ENCODE data around the gene PDE11A.

The PDE11A gene

DNA sequence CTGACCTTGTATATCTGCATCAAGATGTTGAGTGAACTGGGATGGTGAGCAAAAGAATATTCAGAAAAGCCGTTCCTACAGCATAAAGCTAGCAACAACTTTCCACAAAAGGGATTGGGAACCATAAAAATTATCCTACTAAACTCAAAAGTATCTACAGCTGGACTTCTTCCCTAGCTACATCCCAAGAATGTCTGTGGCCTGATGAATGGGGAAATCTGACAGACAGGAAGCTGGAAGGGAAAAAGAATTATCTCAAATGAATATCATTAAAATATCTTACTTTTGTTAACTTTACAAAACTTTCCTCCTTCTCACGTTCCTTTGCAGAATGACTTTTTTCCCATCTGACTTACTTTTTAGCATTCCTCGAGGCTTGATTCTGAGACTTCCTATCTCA, 150.9 kb downstream of the PDE11A start:
- DNase-seq: no peak

DNA sequence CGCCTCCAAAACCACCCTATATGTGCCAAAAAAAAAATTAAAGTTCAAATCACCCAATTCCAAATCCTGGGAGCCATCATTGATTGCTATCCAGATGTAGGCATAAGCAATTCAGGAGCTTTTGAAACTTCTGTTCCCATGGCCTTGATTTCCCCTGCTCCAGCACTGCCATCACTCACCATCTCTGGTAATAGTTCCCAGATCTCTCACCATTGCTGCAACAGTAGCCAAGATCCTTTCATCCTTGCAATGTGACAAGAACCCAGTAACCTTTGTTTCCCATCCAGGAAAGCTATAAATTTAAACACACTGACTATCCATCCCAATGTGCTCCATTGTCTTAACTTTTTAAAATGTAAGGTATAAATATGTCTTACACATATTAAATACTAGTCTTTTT, 155.4 kb downstream of the PDE11A start:
- no peak for DNase-seq

DNA sequence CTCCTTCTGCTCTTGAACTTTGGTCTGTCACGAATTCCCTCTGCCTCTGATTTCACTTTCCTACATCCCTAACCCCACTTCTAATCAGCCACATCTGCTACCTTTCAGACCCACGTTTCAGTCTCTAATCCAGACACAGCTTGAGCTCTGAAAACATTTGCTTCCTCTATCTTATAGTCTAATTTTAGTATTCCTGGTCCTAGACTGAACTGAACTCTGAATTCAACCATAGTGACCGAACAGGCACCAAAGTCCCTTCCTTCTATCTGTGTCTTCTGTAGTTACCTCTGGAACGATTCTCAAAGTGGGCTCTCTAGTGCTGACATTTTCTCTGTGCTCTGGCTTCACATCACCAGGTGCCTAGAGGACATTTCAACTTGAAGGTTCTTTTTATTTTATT, 156.2 kb downstream of the PDE11A start:
- no peak for DNase-seq

DNA sequence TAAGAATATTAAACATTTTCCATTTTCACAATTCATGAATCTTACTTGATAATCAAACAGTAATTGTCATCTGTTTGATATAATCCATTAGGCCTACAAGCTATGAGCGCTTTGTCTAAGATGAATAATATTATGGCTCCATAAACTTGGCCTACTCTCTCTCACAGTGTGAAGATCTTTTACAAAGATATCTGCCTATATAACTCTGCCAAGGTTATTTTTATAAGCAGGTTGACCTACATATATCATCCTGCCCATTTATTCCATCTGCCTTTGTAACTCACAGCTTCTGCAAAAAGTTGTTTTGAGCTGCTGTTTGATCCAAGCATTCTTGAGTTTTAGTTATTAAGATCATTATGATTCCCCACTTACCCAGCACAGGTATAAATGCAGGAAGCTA, 158.3 kb downstream of the PDE11A start:
- no peak for DNase-seq

DNA sequence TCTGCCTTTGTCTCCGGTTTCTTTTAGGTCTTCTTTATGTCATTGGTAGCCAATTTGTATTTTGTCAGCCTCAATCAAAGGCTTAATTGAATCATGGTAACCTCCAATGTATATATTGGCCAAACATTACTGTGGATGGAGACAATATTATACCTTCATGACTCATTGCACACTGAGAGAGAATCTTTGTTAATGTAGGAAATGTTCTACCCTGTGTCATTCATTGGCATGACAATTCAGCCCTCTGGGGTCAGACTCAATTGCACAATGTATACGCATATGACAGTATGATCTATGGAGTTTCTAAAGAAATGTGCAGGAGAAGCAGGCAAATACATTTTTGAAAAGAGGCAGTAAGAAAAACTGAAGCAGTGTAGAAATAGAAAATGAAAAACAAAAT, 162.6 kb downstream of the PDE11A start:
- DNase-seq: peak; percentile 12 to 42

DNA sequence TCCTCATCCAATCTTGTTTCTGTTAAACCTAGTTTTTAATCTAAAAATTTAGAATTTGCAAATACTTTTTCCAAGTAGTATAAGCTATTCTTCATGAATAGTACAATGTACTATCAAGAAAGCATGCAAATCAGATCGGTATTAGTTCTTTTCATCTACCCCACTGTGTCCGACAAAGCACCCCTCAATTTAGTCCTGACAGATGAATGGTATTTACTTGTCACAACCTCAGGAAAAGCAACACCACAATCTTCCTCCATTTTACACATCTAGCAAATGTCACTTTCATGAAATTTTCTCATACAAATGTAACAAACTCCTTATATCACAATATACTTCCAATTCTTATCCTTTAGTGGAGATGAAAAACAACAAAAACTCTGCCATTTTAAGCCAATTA, 163.8 kb downstream of the PDE11A start:
- DNase-seq: no peak

DNA sequence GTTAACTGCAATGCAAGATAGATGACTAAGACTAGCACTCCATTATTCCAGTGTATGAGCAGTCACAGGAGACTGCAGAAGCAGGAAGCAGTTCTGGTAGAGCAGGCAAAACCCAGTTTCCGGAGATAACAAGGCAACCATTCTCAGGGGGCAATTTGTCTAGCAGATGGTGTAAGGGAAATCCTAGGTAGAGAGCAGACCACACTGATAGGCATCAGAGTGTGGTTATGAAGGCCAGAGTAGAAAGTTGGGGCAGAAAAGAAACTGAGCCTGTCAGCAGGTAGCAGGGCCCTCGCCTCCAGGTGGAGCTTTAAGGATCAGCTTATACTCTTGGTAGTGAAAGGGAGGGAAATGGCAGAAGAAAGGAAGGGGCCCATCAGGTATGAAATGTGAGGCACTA, 164.4 kb downstream of the PDE11A start:
- no peak for DNase-seq

DNA sequence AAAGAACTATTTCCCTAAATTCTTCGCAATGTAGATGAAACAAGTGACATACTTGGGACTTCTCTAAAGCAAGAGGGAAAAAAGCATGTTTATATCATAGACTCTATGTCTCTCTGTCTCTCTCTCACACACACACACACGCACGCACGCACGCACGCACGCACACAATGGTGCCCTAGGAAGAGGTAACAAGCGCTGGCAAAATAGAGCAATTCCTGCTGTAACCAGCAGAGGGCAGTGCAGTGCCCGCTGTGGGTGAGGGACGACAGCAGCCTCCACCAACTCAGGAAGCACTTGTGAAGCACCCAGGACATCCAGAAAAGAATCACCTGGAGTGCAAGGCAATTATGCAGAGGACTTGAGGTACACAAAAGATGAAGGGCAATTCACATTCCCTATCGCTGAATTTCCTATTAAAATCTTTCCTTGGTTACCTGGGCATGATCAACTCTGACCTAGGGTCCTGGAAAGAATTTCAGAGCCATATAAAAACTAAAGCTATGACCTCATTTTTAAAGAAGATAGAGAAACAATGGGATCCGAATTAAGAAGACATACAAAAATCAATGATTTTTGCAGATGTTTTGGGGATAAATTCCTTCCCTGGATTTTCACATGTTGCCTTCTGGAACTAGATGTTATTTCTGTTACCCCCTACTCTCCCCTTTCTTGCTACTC, 166.4 kb downstream of the PDE11A start:
- peak; percentile 10 to 50 for DNase-seq

DNA sequence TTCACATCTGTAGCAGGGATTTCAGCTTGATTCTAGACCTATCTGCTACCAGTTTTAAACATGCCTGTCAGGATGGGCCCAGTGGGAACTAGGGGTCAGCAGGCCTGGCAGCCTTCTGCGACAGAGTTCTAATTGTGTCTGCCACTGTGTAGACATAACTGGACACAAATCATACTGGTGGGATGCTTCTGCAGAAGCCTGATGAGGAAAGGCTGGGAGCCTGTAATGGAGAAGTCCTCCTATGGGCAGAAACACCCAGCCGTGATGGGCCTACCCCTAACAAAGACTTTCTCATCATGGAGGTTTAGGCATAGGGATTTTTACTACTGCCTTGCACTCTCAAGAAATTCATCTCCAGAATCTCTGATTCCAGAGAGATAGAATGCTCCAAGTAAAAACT, 166.9 kb downstream of the PDE11A start:
- DNase-seq: no peak

DNA sequence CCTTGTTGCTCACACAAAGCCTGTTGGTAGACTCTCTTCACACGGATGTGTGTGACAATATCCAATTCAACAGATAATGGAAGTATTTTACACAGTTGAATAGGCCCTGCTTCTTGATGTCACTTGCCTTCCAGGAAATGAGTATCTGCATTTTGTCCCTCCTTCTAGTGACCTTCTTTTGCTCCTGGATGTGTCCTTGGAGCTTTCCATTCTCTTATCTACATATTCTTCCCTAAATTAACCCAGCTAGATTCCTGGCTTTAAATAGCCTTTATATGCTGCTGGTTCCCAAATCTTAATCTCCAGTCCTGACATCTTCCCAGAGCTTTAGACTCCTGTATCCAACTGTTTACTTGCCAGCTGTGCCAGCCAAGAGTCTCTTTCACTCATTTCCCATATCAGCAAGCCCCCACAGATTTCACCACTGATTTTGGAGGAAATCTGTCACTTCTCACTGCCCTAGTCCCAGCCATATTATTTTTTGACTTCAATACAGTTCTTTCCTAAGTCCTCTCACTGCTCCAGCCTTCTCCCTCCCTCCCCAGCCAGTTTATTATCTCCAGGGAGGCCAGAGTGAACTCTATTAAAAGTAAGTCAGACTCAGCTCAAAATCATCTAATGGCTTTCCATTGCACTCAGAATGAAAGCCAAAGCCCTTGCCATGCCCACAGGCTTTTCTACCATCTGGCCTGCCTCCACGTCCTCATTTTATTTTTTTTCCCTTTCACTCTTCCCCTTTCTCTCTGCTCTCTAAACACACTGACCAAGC, 170.0 kb downstream of the PDE11A start:
- no peak for DNase-seq

DNA sequence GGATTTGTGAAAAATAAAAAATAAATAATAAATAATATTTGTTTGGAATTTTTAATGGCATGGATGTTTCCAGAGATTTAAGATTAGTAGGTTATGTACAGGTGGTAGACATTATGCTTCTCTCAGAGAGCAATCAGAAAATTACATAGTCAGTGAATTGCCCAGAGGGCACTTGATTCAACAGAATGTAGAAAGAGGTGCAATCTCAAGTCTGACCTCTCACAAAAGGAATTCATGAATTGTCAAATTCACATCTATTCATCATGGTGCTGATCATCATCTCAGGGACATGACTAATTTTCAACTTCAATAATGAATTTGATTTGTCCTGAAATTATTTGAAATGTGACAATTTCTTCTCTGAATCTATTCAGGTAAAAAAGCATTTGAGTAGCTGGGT, 172.5 kb downstream of the PDE11A start:
- DNase-seq: no peak

DNA sequence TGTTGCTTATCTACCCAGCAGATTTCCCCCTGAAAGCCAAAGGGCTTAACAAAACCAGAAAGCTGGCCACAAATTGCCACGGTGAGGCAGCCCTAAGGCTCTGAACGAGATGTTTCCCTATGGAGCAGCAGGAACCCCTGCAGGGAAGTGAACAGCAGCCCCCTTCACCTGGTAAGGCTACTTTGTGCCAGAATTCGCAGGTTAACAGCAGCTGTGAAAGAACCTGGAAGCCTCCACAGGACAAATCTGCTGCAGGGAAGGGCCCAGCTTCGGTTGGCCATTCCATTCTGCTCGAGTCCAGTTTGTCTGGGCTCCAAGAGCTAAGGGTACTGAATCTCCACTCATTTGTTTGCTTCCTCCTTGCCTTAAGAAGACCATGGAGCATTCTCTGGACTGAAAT, 175.3 kb downstream of the PDE11A start:
- no peak for DNase-seq

DNA sequence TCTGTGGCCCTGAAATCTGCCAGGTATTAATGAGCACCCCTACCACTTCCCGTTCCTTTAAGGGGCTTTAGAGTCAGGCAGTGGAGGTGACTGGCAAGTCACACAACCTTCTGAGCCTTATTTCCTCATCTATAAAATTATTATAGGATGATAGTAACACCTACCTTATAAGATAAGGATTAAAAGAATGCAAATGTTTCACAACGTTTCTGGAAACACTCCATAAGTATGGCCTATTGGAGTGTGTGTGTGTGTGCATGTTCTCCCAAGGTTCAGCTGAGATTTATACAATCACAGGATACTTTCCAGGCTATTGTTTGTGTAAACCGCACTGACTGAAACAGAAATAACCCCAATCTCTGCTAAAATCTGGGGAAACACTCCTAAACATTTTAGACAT, 176.0 kb downstream of the PDE11A start:
- no peak for DNase-seq

DNA sequence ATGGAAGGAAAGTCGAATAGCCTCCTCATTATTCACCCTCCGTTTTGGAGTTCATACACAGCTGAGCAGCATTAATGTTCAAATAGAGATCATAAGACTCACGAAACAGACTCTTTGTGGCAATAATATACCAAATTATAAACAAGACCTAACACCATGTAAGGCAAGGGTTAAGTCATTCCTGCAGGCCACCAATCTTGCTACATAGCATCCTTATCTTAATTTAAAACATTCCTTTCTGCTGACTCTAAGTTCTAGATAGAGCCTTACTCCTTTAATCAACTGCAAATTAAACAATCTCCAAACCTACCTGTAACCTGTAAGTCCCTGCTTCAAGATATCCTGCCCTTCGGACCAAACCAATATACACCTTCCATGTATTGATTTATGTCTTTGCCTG, 178.0 kb downstream of the PDE11A start:
- no peak for DNase-seq

DNA sequence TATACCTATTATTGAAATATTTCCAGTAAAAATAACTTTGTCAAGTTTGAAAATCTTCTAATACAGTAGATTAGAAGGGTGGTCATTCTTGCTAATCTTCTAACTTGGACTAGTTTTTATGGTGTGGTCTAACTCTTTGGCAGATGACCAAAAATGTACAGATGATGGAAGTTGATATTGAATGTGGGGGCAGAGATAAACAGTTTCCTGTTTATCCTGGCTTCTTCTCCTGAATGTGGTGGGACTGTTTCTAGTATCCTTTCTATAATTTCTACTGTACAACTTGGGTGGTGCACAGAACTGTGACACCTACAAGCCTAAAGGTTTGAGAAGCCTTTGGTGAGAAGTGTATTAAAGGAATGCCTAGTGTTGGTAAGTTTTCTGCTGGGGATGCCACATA, 178.7 kb downstream of the PDE11A start:
- DNase-seq: no peak

DNA sequence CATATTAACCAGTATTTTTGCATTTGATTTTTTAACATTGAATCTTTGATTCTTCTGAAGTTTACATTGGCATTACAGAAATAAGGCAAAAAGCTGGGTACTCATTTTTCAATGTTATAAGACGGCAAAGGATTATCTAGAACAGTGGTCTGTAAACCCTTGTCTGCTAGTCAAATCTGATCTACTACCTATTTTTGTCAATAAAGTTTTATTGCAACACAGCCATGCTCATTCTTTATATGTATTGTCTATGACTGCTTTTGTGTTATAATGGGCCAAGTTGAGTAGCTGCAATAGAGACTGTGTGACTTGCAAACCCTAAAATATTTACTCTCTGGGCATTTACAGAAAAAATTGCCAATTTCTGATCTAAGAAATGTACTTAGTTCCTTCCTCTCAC, 181.0 kb downstream of the PDE11A start:
- DNase-seq: no peak

DNA sequence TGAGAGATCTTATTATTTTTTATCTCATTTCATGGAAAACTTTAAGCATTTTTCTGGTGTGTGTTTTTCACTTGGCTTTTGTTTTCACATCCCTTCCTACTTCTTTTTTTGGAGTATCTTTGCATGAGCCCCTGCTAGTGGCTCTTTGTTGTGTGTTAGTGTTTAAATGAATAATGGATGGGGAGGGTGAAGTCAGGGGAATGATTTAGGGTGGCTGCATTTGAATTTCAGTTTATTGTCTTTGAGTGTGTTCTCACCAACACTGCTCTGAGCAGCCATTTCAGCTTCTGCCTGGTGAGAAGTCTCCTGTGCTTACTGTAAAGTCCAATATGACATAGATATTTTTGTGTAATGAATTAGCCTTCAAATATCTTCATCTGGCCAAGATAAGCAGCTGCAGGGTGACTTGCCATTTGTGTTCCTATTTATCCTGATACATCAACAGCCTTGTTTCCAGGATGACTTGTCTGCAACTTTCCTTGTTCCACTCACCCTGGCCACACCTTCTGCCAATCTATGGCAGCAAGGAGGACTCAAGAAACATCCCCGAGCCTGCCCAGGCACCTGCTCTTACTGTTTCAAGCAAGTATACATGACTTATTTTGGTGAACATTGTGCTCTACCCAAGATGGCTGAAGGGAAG, 182.6 kb downstream of the PDE11A start:
- DNase-seq: no peak

DNA sequence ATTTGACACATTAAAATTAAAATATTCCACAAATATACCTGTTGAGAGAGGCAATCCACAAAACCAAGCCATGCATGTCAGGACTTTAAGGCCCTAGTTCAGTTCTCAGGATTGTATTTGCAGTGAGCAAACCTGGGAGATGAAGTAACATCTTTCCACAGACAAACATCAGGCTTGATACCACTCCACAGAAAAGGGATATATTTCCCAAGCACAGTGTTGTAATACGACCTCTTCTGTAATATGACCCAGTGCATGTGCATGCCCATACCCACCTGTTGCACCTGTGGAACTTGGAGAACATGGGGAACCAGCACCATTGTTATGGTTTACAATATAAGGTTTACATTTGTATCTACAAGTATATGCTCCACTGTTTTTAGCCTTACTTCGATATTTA, 184.0 kb downstream of the PDE11A start:
- DNase-seq: no peak

DNA sequence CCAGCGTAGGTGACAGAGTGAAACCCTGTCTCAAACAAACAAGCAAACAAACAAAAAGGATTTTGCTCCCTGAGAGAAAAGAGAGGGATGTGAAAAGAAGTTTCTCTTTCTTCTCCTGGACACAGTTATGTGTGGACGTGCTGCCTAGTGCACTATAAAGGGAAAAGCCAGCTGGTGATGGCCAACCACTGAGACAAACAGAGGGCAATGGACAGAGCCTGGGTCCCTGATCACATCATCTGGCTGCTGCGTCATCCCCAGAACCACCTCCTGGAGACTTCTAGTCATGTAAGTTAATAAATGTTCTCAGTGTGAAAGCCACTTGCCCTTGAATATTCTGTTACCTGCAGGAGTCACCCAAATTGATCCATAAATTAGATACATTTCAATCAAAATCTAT, 184.9 kb downstream of the PDE11A start:
- DNase-seq: no peak

DNA sequence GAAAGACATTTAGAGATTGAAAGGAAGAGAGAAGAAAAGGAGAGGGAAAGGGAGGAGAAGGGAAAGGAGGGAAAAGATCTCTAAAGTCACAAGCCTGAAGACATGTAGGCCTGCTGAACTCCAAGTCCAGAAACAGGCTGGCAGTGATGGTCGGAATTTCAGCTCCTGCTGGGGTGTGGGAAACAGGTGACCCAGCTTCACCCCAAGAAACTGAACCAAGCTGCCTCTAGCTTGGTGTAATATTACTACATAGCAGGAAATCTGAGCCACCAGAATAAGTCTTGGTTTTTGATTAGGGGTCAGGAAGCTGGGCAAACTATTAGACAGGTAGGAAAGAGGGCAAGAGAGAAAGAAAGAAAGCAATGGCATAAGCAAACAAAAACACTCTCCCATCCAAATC, 185.8 kb downstream of the PDE11A start:
- DNase-seq: no peak

DNA sequence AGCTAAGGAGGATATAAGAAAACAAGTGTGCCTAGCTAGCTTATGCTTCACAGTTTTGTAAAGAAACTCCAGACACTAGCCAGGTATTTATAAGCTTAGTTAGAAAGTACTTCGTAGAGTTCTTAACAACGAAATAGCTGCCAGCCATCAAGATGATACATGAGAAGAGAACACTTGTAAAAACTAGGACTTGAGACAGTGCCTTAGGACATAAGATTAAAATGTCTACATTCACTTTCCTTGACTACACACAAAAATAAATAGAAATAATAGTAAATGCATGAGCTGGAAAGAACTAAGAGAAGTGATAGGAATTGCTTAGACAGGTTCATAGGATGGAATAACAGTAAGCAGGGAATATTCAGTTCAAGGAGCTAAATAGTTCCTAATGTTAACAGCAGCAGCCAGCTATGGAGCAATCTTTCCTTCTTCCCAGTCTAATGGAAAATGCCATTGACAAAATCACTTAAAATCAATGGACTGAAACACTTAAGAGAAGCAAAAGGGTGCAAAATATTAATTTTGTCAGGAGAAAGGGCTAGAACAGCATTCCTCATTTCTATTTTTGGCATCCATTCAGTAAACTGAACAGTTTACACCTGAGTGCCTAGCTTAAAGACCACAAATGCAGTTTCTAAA, 186.6 kb downstream of the PDE11A start:
- no peak for DNase-seq

DNA sequence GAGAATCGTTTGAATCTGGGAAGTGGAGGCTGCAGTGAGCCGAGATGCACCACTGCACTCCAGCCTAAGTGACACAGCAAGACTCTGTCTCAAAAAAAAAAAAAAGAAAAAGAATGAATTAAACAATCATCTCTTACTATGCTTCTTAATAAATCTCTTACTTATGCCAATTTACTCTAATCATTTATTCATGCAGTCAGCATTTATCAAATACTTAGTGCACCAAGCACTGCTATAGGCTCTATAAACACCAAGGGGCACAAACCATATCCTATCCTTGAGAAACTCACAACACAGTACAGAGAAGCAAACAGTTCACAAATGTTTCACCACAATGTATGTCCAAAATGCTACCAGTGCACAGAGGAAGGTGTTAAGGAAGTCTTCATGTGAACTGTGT, 189.4 kb downstream of the PDE11A start:
- DNase-seq: no peak

DNA sequence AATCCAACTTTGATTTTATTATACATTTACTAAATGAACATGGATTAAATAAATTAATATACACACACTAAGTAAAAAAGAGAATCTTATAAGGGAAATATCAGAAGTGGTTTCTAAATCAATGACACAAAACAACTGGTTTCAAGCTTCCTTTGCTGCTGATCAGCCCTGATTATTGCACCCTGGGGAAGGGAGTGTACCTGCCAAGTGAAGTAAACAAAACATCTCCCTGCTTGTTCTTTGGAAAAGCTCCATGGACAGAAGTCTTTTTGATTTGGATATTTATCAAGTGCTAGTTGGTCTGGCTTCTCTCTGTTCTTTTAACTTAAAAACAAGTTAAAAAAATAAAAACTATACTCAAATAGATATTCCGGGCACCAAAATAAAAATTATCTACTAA, 190.1 kb downstream of the PDE11A start:
- no peak for DNase-seq

DNA sequence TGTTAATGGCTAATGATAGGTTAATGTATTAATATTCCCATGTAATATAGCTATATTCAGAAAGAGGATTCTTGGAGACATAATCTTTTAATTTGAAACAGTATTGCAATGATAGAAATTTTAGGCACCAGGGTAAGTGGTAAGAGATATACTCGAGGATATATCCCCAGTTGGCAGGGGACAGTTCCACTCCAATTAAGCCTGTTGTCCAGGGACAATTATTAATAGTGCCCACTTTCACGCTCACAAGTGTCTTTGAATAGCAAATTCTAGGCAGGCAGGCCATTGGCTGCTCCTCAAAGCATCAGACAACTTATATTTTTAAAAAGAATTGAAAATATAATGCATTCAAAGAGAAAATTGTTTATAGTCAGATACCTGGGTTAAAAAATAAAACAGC, 190.7 kb downstream of the PDE11A start:
- no peak for DNase-seq
